NCI-H1694 (cell line): Measurements from ENCODE around the gene TTL.
A peak's percentile ranks its signal among the peaks of the same experiment; 100 is the strongest.
"Not testable (repeated sequence)": the region's sequence is repeated elsewhere in the genome, so short reads cannot be mapped to it uniquely, and the experiment has no call there.

Experiments used
- DNase-seq: peaks from one replicate; lab custom pipeline; 2025; lab: John Stamatoyannopoulos, UW

TTL gene

GRCh38 chr2:112481528-112482233 is at the start of gene TTL:
TSS of gene TTL (plus strand) at chr2:112482156. CDS start at chr2:112482345, 189 bp downstream.
- peak; percentile 56 for DNase-seq

- DNase-seq: not testable (repeated sequence)
Observed at GRCh38 chr2:112432390-112432734, 49.6 kb upstream of the TTL start.

GRCh38 chr2:112432735-112433479 is 49.0 kb upstream of the TTL start:
- DNase-seq: not testable (repeated sequence)

GRCh38 chr2:112433480-112433879 is 48.5 kb upstream of the TTL start, which contains the start of gene RGPD8:
TSS of gene RGPD8 (minus strand) at chr2:112433645. CDS start at chr2:112433453, 192 bp downstream.
- DNase-seq: not testable (repeated sequence)

- no peak for DNase-seq
Observed at GRCh38 chr2:112433932-112434730, 47.8 kb upstream of the TTL start.

GRCh38 chr2:112434890-112435715 is 46.9 kb upstream of the TTL start:
- not testable (repeated sequence) for DNase-seq

GRCh38 chr2:112435716-112436431 is 46.1 kb upstream of the TTL start:
- DNase-seq: not testable (repeated sequence)

- DNase-seq: not testable (repeated sequence)
Observed at GRCh38 chr2:112436993-112437392, 45.0 kb upstream of the TTL start.

GRCh38 chr2:112437405-112437831 is 44.5 kb upstream of the TTL start:
- not testable (repeated sequence) for DNase-seq

GRCh38 chr2:112438603-112439261 is 43.2 kb upstream of the TTL start:
- not testable (repeated sequence) for DNase-seq

- not testable (repeated sequence) for DNase-seq
Observed at GRCh38 chr2:112444256-112444655, 37.7 kb upstream of the TTL start.

GRCh38 chr2:112449854-112450253 is 32.1 kb upstream of the TTL start:
- no peak for DNase-seq

- no peak for DNase-seq
Observed at GRCh38 chr2:112451317-112451716, 30.6 kb upstream of the TTL start.

- no peak for DNase-seq
Observed at GRCh38 chr2:112454586-112454985, 27.4 kb upstream of the TTL start.

GRCh38 chr2:112459372-112459771 is 22.6 kb upstream of the TTL start:
- no peak for DNase-seq

- DNase-seq: no peak
Observed at GRCh38 chr2:112462178-112462577, 19.8 kb upstream of the TTL start.

- no peak for DNase-seq
Observed at GRCh38 chr2:112463256-112463655, 18.7 kb upstream of the TTL start.

GRCh38 chr2:112465382-112465781 is 16.6 kb upstream of the TTL start:
- DNase-seq: no peak

- no peak for DNase-seq
Observed at GRCh38 chr2:112472547-112473263, 9.3 kb upstream of the TTL start.
